Measurements from ENCODE around the gene C18orf32. TPM values are rescaled to one million over a fixed set of nuclear protein-coding genes. Genes with fewer than 3 reads are reported as not detected.

C18orf32 gene
- total and polyA plus RNA-seq, 2 of the 8 experiments (the other 6 are each of a cell fraction or from before 2014, with no cell fraction given), result 17.3 to 20.1 TPM

- TF ChIP-seq EP300 (IDR thresholded peaks at IDR 0.05; ENCODE audit: borderline replicate concordance in 1 of 2, low read depth in 2 of 2, low read length in 2 of 2) (no peak), CHD2 (IDR thresholded peaks at IDR 0.05; ENCODE audit: low read length) (peak; percentile 62; the same call in 1 of the 2 replicates), RAD21 (IDR thresholded peaks at IDR 0.05 in 1 of 2, conservative IDR thresholded peaks at IDR 0.05 in 1 of 2; ENCODE audit: low read depth in 2 of 2, low read length in 2 of 2) (peak; percentile 14 to 21; a peak in 3 of 4 replicates), CEBPB (IDR thresholded peaks at IDR 0.05; ENCODE audit: low read depth, low read length) (peak; percentile 95), ATF2 (IDR thresholded peaks at IDR 0.05; ENCODE audit: low read length) (0 out of 2 replicates have a peak, but pooled peaks have one; percentile 26), CBX8 (IDR thresholded peaks at IDR 0.05; ENCODE audit: borderline replicate concordance, low read depth, low read length) (no peak), SRF (IDR thresholded peaks at IDR 0.05; ENCODE audit: low read depth, low read length) (no peak), SIN3A (conservative IDR thresholded peaks at IDR 0.05 in 1 of 2, IDR thresholded peaks at IDR 0.05 in 1 of 2; ENCODE audit: low read depth in 1 of 2, low read length in 2 of 2) (peak; percentile 81 to 82; a peak in 2 of 4 replicates), POLR2A (IDR thresholded peaks at IDR 0.05; ENCODE audit: control extremely low read depth in 1 of 2, low read depth in 2 of 2, low read length in 2 of 2) (peak; percentile 92 to 98), ASH2L (IDR thresholded peaks at IDR 0.05; ENCODE audit: low read length) (peak; percentile 69), CTCF (IDR thresholded peaks at IDR 0.05; ENCODE audit: control extremely low read depth in 1 of 3, insufficient read depth in 1 of 3, low read depth in 1 of 3, low read length in 3 of 3) (no peak), TAF7 (optimal IDR thresholded peaks at IDR 0.05; ENCODE audit: borderline replicate concordance, low read depth, low read length) (peak; percentile 63), POLR2AphosphoS5 (IDR thresholded peaks at IDR 0.05; ENCODE audit: low read depth, low read length) (peak; percentile 99), SIRT6 (IDR thresholded peaks at IDR 0.05; ENCODE audit: low read length) (no peak), FOSL1 (IDR thresholded peaks at IDR 0.05; ENCODE audit: insufficient read depth, low read depth, low read length) (no peak), ATF3 (IDR thresholded peaks at IDR 0.05; ENCODE audit: insufficient read depth, low read depth, low read length) (no peak), E2F6 (IDR thresholded peaks at IDR 0.05) (peak; percentile 40; the same call in 1 of the 2 replicates)
Observed at GRCh38 chr18:49486953-49487710, at the start of gene C18orf32 (continued).
